HEK293 (cell line): Measurements from ENCODE around the gene DNAL4.

Experiments
- CTCF ChIA-PET: fragments of 350-600 bp; formaldehyde crosslinking; extraction: SDS; loops from one replicate; lab custom pipeline; 2021; ENCODE audit warnings: antibody characterized with exemption; lab: Yijun Ruan, JAX
- POLR2A ChIA-PET: fragments of 300-600 bp; formaldehyde crosslinking; extraction: SDS; loops from one replicate; lab custom pipeline; 2020; ENCODE audit warnings: antibody characterized with exemption, inconsistent platforms; lab: Yijun Ruan, JAX
- H3K27ac ChIP-seq: fragments of 200-500 bp; sonication (Bioruptor generic); 2 replicates; pipeline ENCODE4 v1.5.1; 2014; ENCODE audit warnings: low read depth, low read length, control low read depth, inconsistent platforms; ENCODE audit errors: extremely low read depth
- H3K36me3 ChIP-seq, 2 experiments: fragments of 200-500 bp in 1 of 2; sonication (Bioruptor generic) in 1 of 2; 1 replicate in 1 of 2; 2 replicates in 1 of 2; pipeline ENCODE4 v1.5.1; 2014 to 2017; ENCODE audit warnings: inconsistent platforms in 2 of 2, low read length in 2 of 2; ENCODE audit not compliant: control insufficient read depth in 2 of 2, insufficient read depth in 1 of 2
- H3K4me1 ChIP-seq: fragments of 200-500 bp; sonication (Bioruptor generic); 2 replicates; pipeline ENCODE4 v1.5.1; 2014; ENCODE audit warnings: mild to moderate bottlenecking, low read length, inconsistent platforms; ENCODE audit not compliant: control insufficient read depth, insufficient read depth
- H3K4me3 ChIP-seq: 2 replicates; pipeline ENCODE4 v1.5.1; 2011; ENCODE audit warnings: low read depth, mild to moderate bottlenecking, control low read depth, low read length, moderate library complexity
- H3K9me3 ChIP-seq: fragments of 200-500 bp; sonication (Bioruptor generic); 2 replicates; pipeline ENCODE4 v1.5.1; 2014; ENCODE audit warnings: low read depth, low read length, inconsistent platforms; ENCODE audit not compliant: control insufficient read depth, insufficient read depth
- GLIS2 ChIP-seq: fragments of 450-650 bp; formaldehyde crosslinking; IDR thresholded peaks from 2 replicates; pipeline ENCODE4 v1.5.1; 2016; ENCODE audit warnings: missing biosample characterization, missing genetic modification characterization
- IKZF3 ChIP-seq: fragments of 450-650 bp; IDR thresholded peaks from 2 replicates; pipeline ENCODE4 v1.5.0; 2018; ENCODE audit warnings: missing biosample characterization, mild to moderate bottlenecking, missing genetic modification characterization, moderate library complexity
- SCRT1 ChIP-seq: fragments of 450-650 bp; formaldehyde crosslinking; IDR thresholded peaks from 2 replicates; pipeline ENCODE4 v1.5.1; 2016; ENCODE audit warnings: missing biosample characterization, missing genetic modification characterization, borderline replicate concordance
- SETDB1 ChIP-seq: IDR thresholded peaks from one replicate; pipeline ENCODE4 v1.6.1; 2017; ENCODE audit warnings: mild to moderate bottlenecking, low read length, moderate library complexity, mixed read lengths; ENCODE audit not compliant: insufficient read length
- ZBTB26 ChIP-seq: fragments of 450-650 bp; formaldehyde crosslinking; optimal IDR thresholded peaks from 2 replicates; pipeline ENCODE3; 2016; ENCODE audit warnings: missing biosample characterization, mild to moderate bottlenecking, missing genetic modification characterization
- ZBTB7A ChIP-seq: fragments of 450-650 bp; formaldehyde crosslinking; IDR thresholded peaks from 2 replicates; pipeline ENCODE4 v1.5.1; 2016; ENCODE audit warnings: low read depth, missing biosample characterization, missing genetic modification characterization
- ZFP69B ChIP-seq: fragments of 450-650 bp; formaldehyde crosslinking; IDR thresholded peaks from 2 replicates; pipeline ENCODE4 v1.5.1; 2016; ENCODE audit warnings: missing biosample characterization, missing genetic modification characterization
- ZIC2 ChIP-seq: fragments of 450-650 bp; formaldehyde crosslinking; IDR thresholded peaks from 2 replicates; pipeline ENCODE4 v1.5.1; 2016; ENCODE audit warnings: missing biosample characterization, missing genetic modification characterization
- ZNF10 ChIP-seq: fragments of 450-650 bp; formaldehyde crosslinking; IDR thresholded peaks from 2 replicates; pipeline ENCODE4 v1.5.1; 2017; ENCODE audit warnings: missing biosample characterization, missing genetic modification characterization
- ZNF132 ChIP-seq: fragments of 450-650 bp; formaldehyde crosslinking; IDR thresholded peaks from 2 replicates; pipeline ENCODE4 v1.5.1; 2017; ENCODE audit warnings: missing biosample characterization, missing genetic modification characterization, borderline replicate concordance
- ZNF146 ChIP-seq: fragments of 450-650 bp; formaldehyde crosslinking; IDR thresholded peaks from 2 replicates; pipeline ENCODE4 v1.5.1; 2016; ENCODE audit warnings: missing biosample characterization, missing genetic modification characterization
- ZNF16 ChIP-seq: fragments of 450-650 bp; formaldehyde crosslinking; IDR thresholded peaks from 2 replicates; pipeline ENCODE4 v1.5.1; 2016; ENCODE audit warnings: low read depth, missing biosample characterization, missing genetic modification characterization
- ZNF184 ChIP-seq: fragments of 450-650 bp; IDR thresholded peaks from 2 replicates; pipeline ENCODE4 v1.5.1; 2018; ENCODE audit warnings: missing biosample characterization, mild to moderate bottlenecking, missing genetic modification characterization
- ZNF214 ChIP-seq: fragments of 450-650 bp; formaldehyde crosslinking; IDR thresholded peaks from 2 replicates; pipeline ENCODE4 v1.5.1; 2017; ENCODE audit warnings: missing biosample characterization, mild to moderate bottlenecking, missing genetic modification characterization, borderline replicate concordance
- ZNF248 ChIP-seq: fragments of 450-650 bp; formaldehyde crosslinking; IDR thresholded peaks from 2 replicates; pipeline ENCODE4 v1.5.1; 2017; ENCODE audit warnings: missing biosample characterization, missing genetic modification characterization
- ZNF335 ChIP-seq: fragments of 450-650 bp; formaldehyde crosslinking; conservative IDR thresholded peaks from 2 replicates; pipeline ENCODE4 v1.5.1; 2016; ENCODE audit warnings: missing biosample characterization, missing genetic modification characterization
- ZNF433 ChIP-seq: fragments of 450-650 bp; formaldehyde crosslinking; IDR thresholded peaks from 2 replicates; pipeline ENCODE4 v1.5.1; 2016; ENCODE audit warnings: missing biosample characterization, missing genetic modification characterization, low read depth
- ZNF548 ChIP-seq: fragments of 450-650 bp; formaldehyde crosslinking; IDR thresholded peaks from 2 replicates; pipeline ENCODE4 v1.5.1; 2016; ENCODE audit warnings: missing biosample characterization, missing genetic modification characterization
- ZNF639 ChIP-seq: fragments of 450-650 bp; formaldehyde crosslinking; IDR thresholded peaks from 2 replicates; pipeline ENCODE4 v1.5.1; 2016; ENCODE audit warnings: missing biosample characterization, missing genetic modification characterization
- ZNF654 ChIP-seq: fragments of 450-650 bp; formaldehyde crosslinking; IDR thresholded peaks from 2 replicates; pipeline ENCODE4 v1.5.1; 2016; ENCODE audit warnings: low read depth, missing biosample characterization, missing genetic modification characterization
- ZSCAN23 ChIP-seq: fragments of 450-650 bp; formaldehyde crosslinking; IDR thresholded peaks from 2 replicates; pipeline ENCODE4 v1.5.1; 2016; ENCODE audit warnings: missing biosample characterization, missing genetic modification characterization
- TF ChIP-seq, protein P1 (sequence below): fragments of 450-650 bp; formaldehyde crosslinking; IDR thresholded peaks from 2 replicates; pipeline ENCODE4 v1.5.1; 2016; ENCODE audit warnings: missing biosample characterization, missing genetic modification characterization, low read depth

DNAL4 gene

GRCh38 chr22:38750104-38750503 is 43.8 kb downstream of the DNAL4 start:
- peaks cover 5% of the 10 kb centered on the region; the same call in 1 of the 2 replicates for H3K4me1 ChIP-seq
- no peak overlapping the region for H3K4me3 ChIP-seq
- H3K36me3 ChIP-seq = peaks cover 31 to 86% of the 10 kb centered on the region in 2 experiments
- no peaks in the 10 kb centered on the region for H3K9me3 ChIP-seq
- POLR2A ChIA-PET = no interaction called here
- TF ChIP-seq IKZF3 (no peak), ZNF214 (no peak), ZNF335 (tag by site-specific recombination) (no peak), ZNF184 (tag by site-specific recombination) (no peak), ZBTB7A (no peak), SETDB1 (no peak), ZNF433 (no peak), ZBTB26 (tag by site-specific recombination) (no peak), ZNF10 (tag by site-specific recombination) (no peak), ZNF639 (tag by site-specific recombination) (no peak), ZNF16 (tag by site-specific recombination) (no peak), ZNF248 (tag by site-specific recombination) (no peak), ZNF654 (tag by site-specific recombination) (no peak), ZNF146 (tag by site-specific recombination) (no peak), GLIS2 (tag by site-specific recombination) (no peak), ZSCAN23 (tag by site-specific recombination) (no peak), ZNF132 (no peak)
- TF ChIP-seq, protein P1, sequence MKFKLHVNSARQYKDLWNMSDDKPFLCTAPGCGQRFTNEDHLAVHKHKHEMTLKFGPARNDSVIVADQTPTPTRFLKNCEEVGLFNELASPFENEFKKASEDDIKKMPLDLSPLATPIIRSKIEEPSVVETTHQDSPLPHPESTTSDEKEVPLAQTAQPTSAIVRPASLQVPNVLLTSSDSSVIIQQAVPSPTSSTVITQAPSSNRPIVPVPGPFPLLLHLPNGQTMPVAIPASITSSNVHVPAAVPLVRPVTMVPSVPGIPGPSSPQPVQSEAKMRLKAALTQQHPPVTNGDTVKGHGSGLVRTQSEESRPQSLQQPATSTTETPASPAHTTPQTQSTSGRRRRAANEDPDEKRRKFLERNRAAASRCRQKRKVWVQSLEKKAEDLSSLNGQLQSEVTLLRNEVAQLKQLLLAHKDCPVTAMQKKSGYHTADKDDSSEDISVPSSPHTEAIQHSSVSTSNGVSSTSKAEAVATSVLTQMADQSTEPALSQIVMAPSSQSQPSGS (tag by site-specific recombination) = no peak
- CTCF ChIA-PET = interaction anchor here (0.6 to 0.9 kb wide), 3 partner anchors 16 to 258 kb away, joined by 3 to 6 read pairs (median 3); no protein-coding TSS in a partner anchor
- H3K27ac ChIP-seq = no peak overlapping the region

DNA sequence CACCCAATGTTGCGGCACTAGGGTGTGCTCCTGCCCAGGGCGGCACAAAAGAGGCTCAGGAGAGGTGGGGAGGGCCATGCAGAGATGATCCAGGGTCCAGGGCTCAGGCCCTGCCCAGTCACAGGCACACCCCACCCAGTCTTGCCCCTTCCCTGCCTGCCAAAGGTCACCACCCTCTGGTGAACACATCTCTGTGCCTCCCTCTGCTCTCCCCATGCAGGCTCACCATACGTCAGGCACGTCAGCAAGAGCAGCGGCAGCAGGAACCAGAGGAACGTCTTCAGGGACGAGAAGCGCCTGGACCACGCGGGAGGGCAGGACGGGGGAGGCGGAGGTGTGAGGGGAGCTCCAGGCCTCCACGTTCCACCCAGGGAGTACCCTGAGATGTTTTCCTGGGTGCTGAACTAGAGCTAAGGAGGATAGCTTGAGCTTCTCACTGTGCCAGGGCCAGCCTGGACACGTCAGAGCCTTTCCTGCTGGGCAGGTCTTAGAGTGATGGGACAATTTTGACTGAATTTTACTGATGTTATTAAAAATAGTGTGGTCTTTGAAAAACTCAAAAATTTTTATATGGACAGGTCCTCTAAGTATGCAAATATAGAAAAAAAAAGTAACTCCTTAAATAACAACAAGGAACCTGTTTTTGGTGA is 45.3 kb downstream of the DNAL4 start:
- ChIA-PET POLR2A (interaction anchor here (0.5 to 1.6 kb wide), 3 partner anchors 11 to 379 kb away, joined by 3 to 4 read pairs (median 4); no protein-coding TSS in a partner anchor), CTCF (interaction anchor here (1.3 to 2.7 kb wide), 2 partner anchors 15 to 19 kb away, joined by 3 to 12 read pairs; no protein-coding TSS in a partner anchor)
- peaks cover 46 to 98% of the 10 kb centered on the region in 2 experiments for H3K36me3 ChIP-seq

More for the DNA sequence above, 45.3 kb downstream of the DNAL4 start:
- TF ChIP-seq ZNF548 (tag by site-specific recombination) = no peak
- no peak for TF ChIP-seq SCRT1 (tag by site-specific recombination)
- TF ChIP-seq ZIC2 = peak; percentile 44; the same call in 1 of the 2 replicates
- no peak for TF ChIP-seq ZFP69B
- no peaks in the 10 kb centered on the region for H3K9me3 ChIP-seq
- no peaks in the 10 kb centered on the region for H3K4me1 ChIP-seq
- H3K4me3 ChIP-seq = no peak overlapping the region
- H3K27ac ChIP-seq = no peak overlapping the region
